ENCODE data around the gene ADNP. TPM values are rescaled to one million over a fixed set of nuclear protein-coding genes. Genes with fewer than 3 reads are reported as not detected.

The ADNP gene
- total and polyA plus RNA-seq, 2 experiments from 2014 or later = 13.1 to 43.7 TPM

GRCh38 chr20:50879649-50880550 lies 51.3 kb downstream of the ADNP start:
- H3K4me2 ChIP-seq = no peak overlapping the region
- WGBS (ENCODE audit: low lambda C conversion rate, missing lambda C conversion rate) = 92% methylated on average over 20 of the region's 20 CpGs
- no peak overlapping the region for H3K4me3 ChIP-seq
- DNase-seq (ENCODE audit: low spot score) = no peak
- H2AFZ ChIP-seq = no peak overlapping the region
- H3K9me2 ChIP-seq (replicated peaks; ENCODE audit: insufficient read depth) = no peaks in the 10 kb centered on the region
- no peaks in the 10 kb centered on the region for H3K79me2 ChIP-seq
- H4K20me1 ChIP-seq (ENCODE audit: insufficient read depth, poor library complexity, severe bottlenecking) = no peaks in the 10 kb centered on the region
- H3K9me3 ChIP-seq (ENCODE audit: low read depth) = no peaks in the 10 kb centered on the region
- H3K27me3 ChIP-seq = no peaks in the 10 kb centered on the region
- H3K36me3 ChIP-seq (replicated peaks; ENCODE audit: insufficient read depth, low read depth) = no peaks in the 10 kb centered on the region
- TF ChIP-seq EZH2 (IDR thresholded peaks at IDR 0.05; ENCODE audit: borderline replicate concordance) (no peak), EZH2phosphoT487 (IDR thresholded peaks at IDR 0.05; ENCODE audit: low read depth, severe bottlenecking, unreplicated experiment) (no peak), CTCF (IDR thresholded peaks at IDR 0.05; ENCODE audit: poor library complexity) (no peak)
- H3K4me1 ChIP-seq (ENCODE audit: insufficient read depth) = no peaks in the 10 kb centered on the region
- no peak overlapping the region for H3K27ac ChIP-seq

- H3K27ac ChIP-seq = no peak overlapping the region
- no peaks in the 10 kb centered on the region for H3K9me3 ChIP-seq (ENCODE audit: low read depth)
- H2AFZ ChIP-seq = no peak overlapping the region
- H4K20me1 ChIP-seq (ENCODE audit: insufficient read depth, poor library complexity, severe bottlenecking) = no peaks in the 10 kb centered on the region
- no peaks in the 10 kb centered on the region for H3K79me2 ChIP-seq
- H3K27me3 ChIP-seq = no peaks in the 10 kb centered on the region
- no peak overlapping the region for H3K4me2 ChIP-seq
- H3K9me2 ChIP-seq (replicated peaks; ENCODE audit: insufficient read depth) = no peaks in the 10 kb centered on the region
- no peak for DNase-seq (ENCODE audit: low spot score)
- no peaks in the 10 kb centered on the region for H3K4me1 ChIP-seq (ENCODE audit: insufficient read depth)
- no peak overlapping the region for H3K4me3 ChIP-seq
- no peak for TF ChIP-seq CTCF (IDR thresholded peaks at IDR 0.05; ENCODE audit: poor library complexity)
- TF ChIP-seq EZH2 (IDR thresholded peaks at IDR 0.05; ENCODE audit: borderline replicate concordance) = no peak
- TF ChIP-seq EZH2phosphoT487 (IDR thresholded peaks at IDR 0.05; ENCODE audit: low read depth, severe bottlenecking, unreplicated experiment) = no peak
- H3K36me3 ChIP-seq (replicated peaks; ENCODE audit: insufficient read depth, low read depth) = no peaks in the 10 kb centered on the region
- 82% methylated on average over 6 of the region's 6 CpGs for WGBS (ENCODE audit: low lambda C conversion rate, missing lambda C conversion rate)
Observed at GRCh38 chr20:50877232-50877743, 53.9 kb downstream of the ADNP start.

GRCh38 chr20:50876816-50877215 lies 54.4 kb downstream of the ADNP start:
- 96% methylated on average over 7 of the region's 7 CpGs for WGBS (ENCODE audit: low lambda C conversion rate, missing lambda C conversion rate)
- H3K79me2 ChIP-seq = no peaks in the 10 kb centered on the region
- no peak for DNase-seq (ENCODE audit: low spot score)

More at GRCh38 chr20:50876816-50877215, 54.4 kb downstream of the ADNP start:
- no peaks in the 10 kb centered on the region for H3K9me2 ChIP-seq (replicated peaks; ENCODE audit: insufficient read depth)
- no peaks in the 10 kb centered on the region for H3K9me3 ChIP-seq (ENCODE audit: low read depth)
- H3K4me3 ChIP-seq = no peak overlapping the region
- H2AFZ ChIP-seq = no peak overlapping the region
- no peak overlapping the region for H3K4me2 ChIP-seq
- H4K20me1 ChIP-seq (ENCODE audit: insufficient read depth, poor library complexity, severe bottlenecking) = no peaks in the 10 kb centered on the region
- H3K27me3 ChIP-seq = no peaks in the 10 kb centered on the region
- TF ChIP-seq CTCF (IDR thresholded peaks at IDR 0.05; ENCODE audit: poor library complexity) (no peak), EZH2phosphoT487 (IDR thresholded peaks at IDR 0.05; ENCODE audit: low read depth, severe bottlenecking, unreplicated experiment) (no peak), EZH2 (IDR thresholded peaks at IDR 0.05; ENCODE audit: borderline replicate concordance) (no peak)
- H3K36me3 ChIP-seq (replicated peaks; ENCODE audit: insufficient read depth, low read depth) = no peaks in the 10 kb centered on the region
- no peaks in the 10 kb centered on the region for H3K4me1 ChIP-seq (ENCODE audit: insufficient read depth)
- no peak overlapping the region for H3K27ac ChIP-seq
